GM21381 (cell line): ENCODE measurements around the gene ARMC9.
A peak's percentile ranks its signal among the peaks of the same experiment; 100 is the strongest.
"Not testable (repeated sequence)": the region's sequence is repeated elsewhere in the genome, so short reads cannot be mapped to it uniquely, and the experiment has no call there.

Experiments used
- ATAC-seq: cut with Tn5 transposase; IDR thresholded peaks from one replicate; pipeline ENCODE4 v1.9.1; 2021; ENCODE audit warnings: mild to moderate bottlenecking, moderate library complexity; ENCODE audit not compliant: unreplicated experiment

ARMC9 gene

DNA sequence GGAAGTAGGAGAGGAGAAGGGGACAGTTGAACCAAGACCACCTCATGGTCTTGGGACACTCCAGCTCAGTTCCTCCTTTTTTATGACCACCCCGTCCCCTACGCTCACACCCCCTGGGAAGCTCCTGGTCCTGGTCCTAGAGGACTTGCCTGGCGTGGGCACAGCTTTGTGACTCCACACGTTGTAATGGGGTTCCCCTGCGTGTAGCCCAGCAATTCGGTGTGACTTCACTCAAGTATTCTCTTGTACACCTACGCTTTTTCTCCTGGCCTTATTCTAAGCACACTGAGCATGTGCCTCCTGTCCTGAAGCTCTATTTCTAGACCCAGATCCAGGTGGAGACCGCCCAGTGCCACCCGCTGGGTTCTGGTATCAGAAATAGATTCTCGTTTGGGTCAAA is 161.0 kb downstream of the ARMC9 start:
- ATAC-seq, result no peak

DNA sequence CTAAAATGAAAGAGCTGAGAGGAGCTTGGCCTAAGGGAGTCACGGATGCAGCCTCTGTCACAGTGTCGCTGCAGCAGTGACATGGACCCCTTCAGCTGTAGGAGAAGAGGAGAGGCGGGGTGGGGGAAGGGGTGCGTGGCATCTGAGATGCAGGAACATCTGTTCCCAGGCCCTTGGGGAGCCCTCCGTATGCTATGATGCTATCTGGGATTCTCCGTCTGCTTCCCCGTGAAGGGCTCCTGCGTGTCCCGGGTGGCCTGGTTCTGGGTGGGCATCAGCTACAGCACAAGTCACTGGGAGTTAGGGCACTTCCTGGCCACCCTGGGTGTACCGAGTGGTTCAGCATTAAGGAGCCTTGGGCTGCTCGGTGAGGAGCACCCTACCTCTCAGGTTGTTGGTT is 161.5 kb downstream of the ARMC9 start:
- no peak for ATAC-seq

DNA sequence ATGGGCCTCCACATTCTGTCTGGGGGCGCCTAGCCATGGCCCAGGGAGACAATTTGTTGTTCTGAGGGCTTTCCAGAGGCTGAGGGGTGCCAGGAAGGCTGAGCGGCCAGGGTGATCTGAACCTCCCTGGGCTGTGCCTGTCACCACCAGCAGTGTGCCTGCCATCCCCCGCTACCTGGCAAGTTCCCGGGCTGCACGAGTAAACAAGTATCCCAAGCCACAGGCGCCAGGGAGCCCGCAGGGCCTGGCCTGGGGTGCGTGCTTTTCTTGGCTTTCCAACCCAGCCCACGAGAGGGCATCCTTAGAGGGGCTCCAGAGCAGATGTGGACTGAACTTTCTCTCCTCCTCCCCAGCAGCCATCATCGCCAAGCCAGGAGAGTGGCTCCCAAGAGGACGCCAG is 162.0 kb downstream of the ARMC9 start:
- no peak for ATAC-seq

GRCh38 chr2:231360881-231361371 is 162.5 kb downstream of the ARMC9 start:
- no peak for ATAC-seq

GRCh38 chr2:231361701-231362554 is 163.5 kb downstream of the ARMC9 start:
- ATAC-seq, result peak; percentile 93

- ATAC-seq, result no peak
Measured at GRCh38 chr2:231362555-231363184, 164.2 kb downstream of the ARMC9 start.

- no peak for ATAC-seq
Measured at GRCh38 chr2:231364061-231364460, 165.6 kb downstream of the ARMC9 start.

GRCh38 chr2:231364961-231365810 is 166.8 kb downstream of the ARMC9 start:
- ATAC-seq, result no peak

- ATAC-seq, result no peak
Measured at GRCh38 chr2:231367178-231367577, 168.7 kb downstream of the ARMC9 start.

DNA sequence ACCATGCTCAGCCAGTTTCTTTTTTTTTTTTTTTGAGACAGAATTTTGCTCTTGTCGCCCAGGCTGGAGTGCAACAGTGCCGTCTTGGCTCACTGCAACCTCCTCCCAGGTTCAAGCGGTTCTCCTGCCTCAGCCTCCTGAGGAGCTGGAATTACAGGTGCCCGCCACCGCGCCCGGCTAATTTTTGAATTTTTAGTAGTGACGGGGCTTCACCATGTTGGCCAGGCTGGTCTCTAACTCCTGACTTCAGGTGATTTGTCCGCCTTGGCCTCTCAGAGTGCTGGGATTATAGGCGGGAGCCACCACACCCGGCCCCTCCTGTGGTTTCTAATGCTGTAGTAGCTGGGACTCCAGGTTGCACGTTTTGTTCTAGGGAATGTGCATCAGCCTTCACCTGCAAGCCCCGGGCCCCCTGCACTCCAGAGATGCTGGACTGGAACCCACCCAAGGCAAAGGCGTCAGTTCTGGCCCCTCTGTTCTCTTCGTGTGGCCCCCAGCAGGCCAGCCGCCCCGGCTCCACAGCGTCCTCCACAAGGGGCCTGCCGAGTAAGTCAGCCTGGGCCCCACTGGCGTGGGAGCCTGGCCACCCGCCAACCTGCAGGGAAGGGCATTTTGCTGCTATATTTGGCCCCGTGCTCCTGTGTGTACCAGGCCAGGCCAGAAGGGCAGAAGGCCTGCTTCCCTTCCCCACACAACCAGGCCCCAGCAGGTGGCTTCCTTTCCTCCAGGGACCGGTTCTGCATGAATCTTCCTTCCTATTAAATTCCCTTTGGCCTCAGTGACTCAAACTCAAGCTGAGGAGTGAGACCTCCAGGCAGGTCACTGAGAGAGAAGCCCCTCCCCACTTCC is 171.4 kb downstream of the ARMC9 start:
- ATAC-seq, result no peak

- ATAC-seq, result no peak
Measured at GRCh38 chr2:231370429-231370748, 172.0 kb downstream of the ARMC9 start.

DNA sequence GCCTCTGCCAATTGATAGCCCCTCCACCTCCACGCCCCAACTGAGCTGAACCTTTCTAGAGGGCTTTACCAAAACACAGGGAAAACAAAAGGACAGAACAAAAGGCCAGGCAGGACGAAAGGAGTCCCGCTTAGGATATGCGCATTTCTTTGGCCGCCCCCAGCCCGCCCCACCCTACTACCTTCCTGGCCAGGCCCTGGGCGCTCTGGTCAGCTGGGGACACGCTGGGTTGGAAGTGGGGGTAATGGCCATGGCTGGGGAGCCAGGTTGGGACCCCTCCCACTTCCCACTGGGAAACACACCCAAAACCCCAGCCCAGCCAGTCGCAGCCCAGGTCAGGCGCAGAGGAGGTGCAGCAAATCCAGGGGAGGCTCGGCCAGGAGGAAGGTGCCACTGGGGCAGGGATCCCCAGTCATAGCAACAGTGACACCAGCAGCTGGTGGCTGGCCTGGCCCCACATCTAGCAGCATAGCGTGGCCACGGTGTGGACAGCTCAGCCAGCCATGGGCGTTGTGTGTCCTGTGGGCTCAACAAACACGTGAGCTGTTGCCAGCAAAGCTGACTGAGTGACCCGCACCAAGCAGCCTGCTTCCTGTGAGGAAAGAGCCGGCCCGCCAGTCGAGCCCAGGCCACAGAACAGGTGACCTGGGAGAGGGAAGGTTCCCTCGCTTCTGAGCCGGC is 172.5 kb downstream of the ARMC9 start:
- no peak for ATAC-seq

DNA sequence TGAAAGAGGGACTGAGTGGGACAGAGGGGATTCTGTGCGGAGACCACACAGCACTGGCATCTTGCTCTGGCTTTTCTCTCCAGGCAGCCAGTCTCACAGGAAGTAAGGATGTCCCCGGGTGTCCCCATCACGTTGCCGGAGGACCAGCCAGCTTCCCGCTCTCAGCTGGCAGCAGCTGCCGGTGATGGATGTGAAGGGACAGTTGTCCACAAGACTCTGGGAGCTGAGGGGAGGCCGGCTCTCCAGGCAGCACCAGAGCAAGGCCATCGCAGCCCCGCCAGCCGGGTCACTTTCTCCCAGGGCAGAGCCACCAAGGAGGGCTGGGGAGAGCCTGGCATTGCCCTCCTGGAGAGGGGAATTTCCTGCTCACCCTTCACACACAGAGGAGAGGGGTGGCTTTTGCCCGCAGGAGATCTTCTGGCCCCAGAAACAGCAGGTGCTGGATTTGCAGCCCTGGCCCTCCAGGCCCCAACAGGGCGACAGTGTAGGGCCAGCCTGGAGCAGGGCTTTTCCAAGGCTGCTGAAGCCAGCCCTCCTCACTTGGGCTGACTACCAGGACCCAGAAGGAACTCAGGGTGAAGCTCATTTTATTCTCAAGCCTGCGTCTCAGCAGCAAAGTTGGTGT is 173.1 kb downstream of the ARMC9 start:
- no peak for ATAC-seq

GRCh38 chr2:231372326-231372725 is 173.9 kb downstream of the ARMC9 start:
- no peak for ATAC-seq

DNA sequence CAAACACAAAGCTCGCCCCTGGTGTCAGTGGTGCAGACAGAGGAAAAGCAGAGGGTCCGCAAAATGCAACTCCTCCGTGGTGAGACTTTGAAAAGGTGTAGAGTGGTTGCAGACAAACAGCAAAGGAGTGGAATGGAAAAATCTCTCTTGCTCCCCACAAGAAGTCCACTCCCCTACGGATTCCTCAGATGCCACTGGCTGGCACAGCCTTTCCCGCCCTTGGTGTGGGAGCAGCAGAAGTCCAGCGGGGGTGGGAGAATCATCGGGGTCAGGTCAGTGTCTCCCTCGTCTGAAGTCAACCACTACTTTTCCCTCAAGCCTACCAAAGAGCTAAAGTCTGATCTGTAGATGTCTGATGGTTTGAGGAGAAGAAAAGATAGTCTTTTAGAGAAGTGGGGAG is 174.8 kb downstream of the ARMC9 start:
- ATAC-seq, result no peak

- ATAC-seq, result no peak
Measured at GRCh38 chr2:231373786-231374349, 175.4 kb downstream of the ARMC9 start.

DNA sequence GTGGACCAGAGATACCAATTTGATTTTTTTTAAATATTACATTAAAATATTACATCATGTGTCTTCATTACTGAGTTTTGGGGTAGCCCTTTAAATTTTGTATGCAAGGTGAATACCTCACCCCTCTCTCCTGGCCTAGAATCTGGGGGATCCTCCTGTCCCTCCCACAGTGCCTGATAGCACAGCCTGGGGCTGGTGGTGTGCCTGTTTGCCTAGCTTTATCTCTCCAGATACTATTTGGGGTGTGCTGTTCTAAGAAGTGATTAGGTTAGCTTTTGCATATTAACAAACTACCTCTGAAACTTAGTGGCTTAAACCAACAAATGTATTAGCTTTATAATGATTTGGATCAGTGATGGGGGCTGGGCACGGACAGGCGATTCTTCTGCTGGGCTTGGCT is 176.3 kb downstream of the ARMC9 start:
- no peak for ATAC-seq

- ATAC-seq, result not testable (repeated sequence)
Measured at GRCh38 chr2:231375994-231376615, 177.7 kb downstream of the ARMC9 start.

DNA sequence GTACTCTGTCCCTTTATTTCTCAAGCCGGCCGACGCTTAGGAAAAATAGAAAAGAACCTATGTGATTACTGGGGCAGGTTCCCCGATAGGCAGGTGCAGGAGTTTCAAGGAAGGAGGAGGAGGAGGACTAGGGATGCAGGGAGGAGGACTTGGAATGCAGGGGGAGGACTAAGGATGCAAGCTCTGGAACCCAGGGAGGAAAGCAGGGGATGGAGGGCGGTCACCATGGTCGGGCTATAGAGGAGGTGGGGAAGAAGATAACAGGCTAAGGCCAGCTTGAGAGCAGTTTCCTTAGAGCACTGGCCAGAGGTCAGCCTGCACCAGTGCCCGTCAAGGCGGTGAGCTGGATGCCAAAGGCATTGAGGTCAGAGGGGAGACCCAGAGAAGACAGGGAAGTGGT is 178.4 kb downstream of the ARMC9 start:
- ATAC-seq, result no peak
